ENCODE results near the gene NSDHL.

- no peak for TF ChIP-seq CTCF (IDR thresholded peaks at IDR 0.05)
- no peak for TF ChIP-seq POLR2A (IDR thresholded peaks at IDR 0.05)
- no peak for TF ChIP-seq POLR2AphosphoS5 (IDR thresholded peaks at IDR 0.05)
- TF ChIP-seq EP300 (IDR thresholded peaks at IDR 0.05; ENCODE audit: low read depth) = no peak
These were observed 11.6 kb upstream of the NSDHL start for GRCh38 chrX:152819266-152819665.

All from transverse colon (tissue), 4 donors.